Activated CD4-positive, CD25-positive, alpha-beta regulatory T cell (primary cell): ENCODE measurements around the gene RFNG.

ENCODE experiments used
- DNase-seq, 4 experiments: peaks; one replicate each; lab custom pipeline; 2025; lab: John Stamatoyannopoulos, UW

Gene RFNG

GRCh38 chr17:82025401-82026107 lies 26.1 kb downstream of the RFNG start:
- DNase-seq, result no peak

GRCh38 chr17:82024859-82025258 lies 26.8 kb downstream of the RFNG start:
- DNase-seq, result no peak

GRCh38 chr17:82023447-82024241 lies 28.0 kb downstream of the RFNG start:
- DNase-seq, result no peak

- peak; percentile 99 to 100 (median 100) for DNase-seq
These were observed 28.6 kb downstream of the RFNG start, which contains the start of gene LRRC45 for GRCh38 chr17:82022981-82023446. TSS of gene LRRC45 (plus strand) at chr17:82023305. CDS start at chr17:82023644, 339 bp downstream.

- DNase-seq, result no peak
These were observed 29.2 kb downstream of the RFNG start, which contains the start of gene CENPX for GRCh38 chr17:82022310-82022980. TSS of gene CENPX (minus strand) at chr17:82022878. CDS start at chr17:82022861, 17 bp downstream.

- DNase-seq, result no peak
These were observed 29.7 kb downstream of the RFNG start for GRCh38 chr17:82021900-82022309.

GRCh38 chr17:82021107-82021899 lies 30.3 kb downstream of the RFNG start:
- DNase-seq, result peak in 1 of 4 experiments; percentile 22

- DNase-seq, result no peak
These were observed 31.0 kb downstream of the RFNG start for GRCh38 chr17:82020572-82021106.

GRCh38 chr17:82019690-82020571 lies 31.7 kb downstream of the RFNG start:
- peak; percentile 32 to 47 (median 38) for DNase-seq

GRCh38 chr17:82018989-82019689 lies 32.5 kb downstream of the RFNG start:
- DNase-seq, result no peak

GRCh38 chr17:82018152-82018988 lies 33.2 kb downstream of the RFNG start:
- DNase-seq, result no peak

- DNase-seq, result no peak
These were observed 33.9 kb downstream of the RFNG start for GRCh38 chr17:82017612-82018151.

- DNase-seq, result no peak
These were observed 34.6 kb downstream of the RFNG start for GRCh38 chr17:82016875-82017459.

- DNase-seq, result no peak
These were observed 35.3 kb downstream of the RFNG start for GRCh38 chr17:82016061-82016874.

GRCh38 chr17:82015311-82015971 lies 36.2 kb downstream of the RFNG start:
- no peak for DNase-seq

GRCh38 chr17:82014971-82015310 lies 36.7 kb downstream of the RFNG start:
- no peak for DNase-seq

- DNase-seq, result no peak
These were observed 37.2 kb downstream of the RFNG start for GRCh38 chr17:82014432-82014831.
